Loucy (cell line): ENCODE measurements around the gene CCDC187.

Experiments used
- H2AFZ ChIP-seq: fragments of 200-600 bp; sonication (generic); 2 replicates; pipeline ENCODE4 v1.6.0; 2016; ENCODE audit warnings: antibody characterized with exemption, mild to moderate bottlenecking, low read length, moderate library complexity
- H3F3A ChIP-seq: fragments of 200-600 bp; 2 replicates; pipeline ENCODE4 v1.6.0; 2016; ENCODE audit warnings: antibody characterized with exemption, low read depth, mild to moderate bottlenecking
- H3K27me3 ChIP-seq: fragments of 200-600 bp; sonication (generic); 2 replicates; pipeline ENCODE4 v1.6.1; 2014; ENCODE audit warnings: low read length, mild to moderate bottlenecking; ENCODE audit not compliant: insufficient read depth, poor library complexity, severe bottlenecking
- H3K36me3 ChIP-seq: fragments of 200-600 bp; sonication (generic); 2 replicates; pipeline ENCODE4 v1.6.1; 2016; ENCODE audit warnings: low read length; ENCODE audit not compliant: insufficient read depth
- H3K4me1 ChIP-seq: fragments of 200-600 bp; sonication (generic); 2 replicates; pipeline ENCODE4 v1.5.1; 2014; ENCODE audit warnings: low read length, mild to moderate bottlenecking; ENCODE audit not compliant: insufficient read depth, poor library complexity, severe bottlenecking
- H3K4me2 ChIP-seq: fragments of 200-600 bp; sonication (generic); 2 replicates; pipeline ENCODE4 v1.6.0; 2014; ENCODE audit warnings: antibody characterized with exemption, low read length, low read depth, mild to moderate bottlenecking; ENCODE audit not compliant: poor library complexity, severe bottlenecking
- H3K4me3 ChIP-seq: fragments of 200-600 bp; sonication (generic); 2 replicates; pipeline ENCODE4 v1.5.1; 2014; ENCODE audit warnings: low read length, mild to moderate bottlenecking, mixed read lengths; ENCODE audit not compliant: poor library complexity, severe bottlenecking
- H3K79me2 ChIP-seq: fragments of 200-600 bp; sonication (generic); 2 replicates; pipeline ENCODE4 v1.6.1; 2014; ENCODE audit warnings: low read length; ENCODE audit not compliant: insufficient read depth
- H3K9ac ChIP-seq: fragments of 200-600 bp; sonication (generic); 2 replicates; pipeline ENCODE4 v1.6.0; 2014; ENCODE audit warnings: mild to moderate bottlenecking, low read depth, low read length, moderate library complexity; ENCODE audit not compliant: poor library complexity, severe bottlenecking
- H3K9me2 ChIP-seq: fragments of 200-600 bp; sonication (generic); replicated peaks from 2 replicates; pipeline ENCODE4 v1.6.1; 2016; ENCODE audit warnings: low read depth, low read length, mixed read lengths
- H3K9me3 ChIP-seq: fragments of 200-600 bp; sonication (generic); 2 replicates; pipeline ENCODE4 v1.6.1; 2014; ENCODE audit warnings: mild to moderate bottlenecking, antibody characterized with exemption, low read length, low read depth; ENCODE audit not compliant: insufficient read depth
- H4K20me1 ChIP-seq: fragments of 200-600 bp; sonication (generic); 2 replicates; pipeline ENCODE4 v1.6.0; 2014; ENCODE audit warnings: antibody characterized with exemption, low read length, mild to moderate bottlenecking; ENCODE audit not compliant: insufficient read depth, poor library complexity, severe bottlenecking
- CTCF ChIP-seq: fragments of 200-600 bp; sonication (generic); conservative IDR thresholded peaks from 2 replicates; pipeline ENCODE4 v1.5.1; 2014; ENCODE audit warnings: mild to moderate bottlenecking, antibody characterized with exemption, low read length
- EZH2phosphoT487 ChIP-seq: fragments of 200-600 bp; IDR thresholded peaks from 2 replicates; pipeline ENCODE4 v1.6.1; 2018; ENCODE audit warnings: antibody characterized with exemption, mild to moderate bottlenecking, moderate library complexity, borderline replicate concordance

The CCDC187 gene

GRCh38 chr9:136252846-136253245 is 51.0 kb downstream of the CCDC187 start:
- Histone ChIP-seq H3K4me1 (no peaks in the 10 kb centered on the region), H2AFZ (no peak overlapping the region), H3K36me3 (no peaks in the 10 kb centered on the region), H3K4me3 (no peak overlapping the region), H3K9me3 (no peaks in the 10 kb centered on the region), H3K9me2 (no peaks in the 10 kb centered on the region), H3K27me3 (no peaks in the 10 kb centered on the region), H3K4me2 (no peak overlapping the region), H4K20me1 (no peaks in the 10 kb centered on the region), H3K79me2 (no peaks in the 10 kb centered on the region), H3F3A (no peaks in the 10 kb centered on the region), H3K9ac (no peak overlapping the region)
- no peak for TF ChIP-seq CTCF
- no peak for TF ChIP-seq EZH2phosphoT487

- Histone ChIP-seq H3K4me2 (no peak overlapping the region), H3K4me3 (no peak overlapping the region), H3F3A (no peaks in the 10 kb centered on the region), H4K20me1 (no peaks in the 10 kb centered on the region), H2AFZ (no peak overlapping the region), H3K36me3 (no peaks in the 10 kb centered on the region), H3K27me3 (no peaks in the 10 kb centered on the region), H3K4me1 (no peaks in the 10 kb centered on the region), H3K79me2 (no peaks in the 10 kb centered on the region), H3K9me3 (no peaks in the 10 kb centered on the region), H3K9me2 (no peaks in the 10 kb centered on the region), H3K9ac (no peak overlapping the region)
- TF ChIP-seq CTCF: no peak
- TF ChIP-seq EZH2phosphoT487: no peak
These were observed 51.6 kb downstream of the CCDC187 start for GRCh38 chr9:136252281-136252680.

DNA sequence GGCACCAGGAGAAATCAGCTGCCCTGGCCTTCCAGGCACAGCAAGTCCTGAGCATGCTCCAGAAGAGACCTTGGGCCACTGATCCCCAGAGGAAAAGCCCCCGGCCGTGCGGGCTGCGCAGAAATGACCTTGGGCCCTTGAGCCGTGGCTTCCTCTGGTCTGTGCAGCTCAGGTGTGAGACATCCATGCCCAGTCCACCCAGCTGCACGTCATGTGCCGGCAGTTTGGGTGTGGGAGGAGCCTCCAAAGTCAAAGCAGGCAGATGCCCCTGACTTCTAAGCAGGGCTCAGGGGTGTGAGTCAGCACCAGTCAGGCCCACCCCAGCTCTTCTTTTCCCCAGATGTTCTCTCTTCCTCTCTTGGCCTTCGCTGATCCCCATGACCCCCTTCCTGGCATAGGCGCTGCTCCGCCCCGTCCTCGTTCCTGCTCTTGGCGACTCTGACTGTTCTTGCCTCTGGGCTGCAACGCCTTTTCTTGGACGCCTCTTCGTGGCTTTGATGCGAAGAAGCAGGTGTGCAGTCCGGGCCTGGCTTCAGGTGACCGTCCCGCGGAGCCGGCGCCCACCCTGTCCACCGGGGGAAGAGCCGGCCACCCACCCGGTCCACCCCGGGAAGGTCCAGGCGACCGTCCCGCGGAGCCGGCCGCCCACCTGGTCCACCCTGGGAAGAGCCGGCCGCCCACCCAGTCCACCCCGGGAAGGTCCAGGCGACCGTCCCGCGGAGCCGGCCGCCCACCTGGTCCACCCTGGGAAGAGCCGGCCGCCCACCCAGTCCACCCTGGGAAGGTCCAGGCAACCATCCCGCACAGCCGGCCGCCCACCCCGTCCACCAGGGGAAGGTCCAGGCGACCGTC is 52.4 kb downstream of the CCDC187 start:
- Histone ChIP-seq H3K4me3 (no peak overlapping the region), H3K9ac (no peak overlapping the region), H3K36me3 (no peaks in the 10 kb centered on the region), H2AFZ (no peak overlapping the region), H3K79me2 (no peaks in the 10 kb centered on the region), H3F3A (no peaks in the 10 kb centered on the region), H3K9me3 (no peaks in the 10 kb centered on the region), H3K9me2 (no peaks in the 10 kb centered on the region), H3K4me1 (no peaks in the 10 kb centered on the region), H4K20me1 (no peaks in the 10 kb centered on the region), H3K27me3 (no peaks in the 10 kb centered on the region), H3K4me2 (no peak overlapping the region)
- TF ChIP-seq CTCF (no peak), EZH2phosphoT487 (no peak)
